ENCODE results near the gene CHD1L. TPM values are rescaled to one million over a fixed set of nuclear protein-coding genes. Genes with fewer than 3 reads are reported as not detected.
"Not testable (repeated sequence)": the region's sequence is repeated elsewhere in the genome, so short reads cannot be mapped to it uniquely, and the experiment has no call there.

CHD1L gene
- total RNA-seq, 1 donor from 2014 or later: 27.9 TPM

GRCh38 chr1:147231032-147231431 lies 11.5 kb upstream of the CHD1L start:
- DNase-seq (ENCODE audit: low spot score); ATAC-seq: not testable (repeated sequence)

GRCh38 chr1:147233903-147234302 lies 8.6 kb upstream of the CHD1L start:
- ATAC-seq (peak; percentile 9), DNase-seq (ENCODE audit: low spot score) (peak; percentile 53)

GRCh38 chr1:147235822-147236221 lies 6.7 kb upstream of the CHD1L start:
- ATAC-seq (peak; percentile 81), DNase-seq (ENCODE audit: low spot score) (peak; percentile 92)

- no peak for DNase-seq (ENCODE audit: low spot score)
- no peak for ATAC-seq
Measured at GRCh38 chr1:147236448-147236847, 6.0 kb upstream of the CHD1L start.

GRCh38 chr1:147236959-147237791 lies 5.3 kb upstream of the CHD1L start:
- ATAC-seq: peak; percentile 30
- peak; percentile 67 for DNase-seq (ENCODE audit: low spot score)

GRCh38 chr1:147238053-147238902 lies 4.2 kb upstream of the CHD1L start:
- DNase-seq (ENCODE audit: low spot score) (no peak), ATAC-seq (peak; percentile 4)

- peak; percentile 57 for DNase-seq (ENCODE audit: low spot score)
Measured at GRCh38 chr1:147238925-147239820, 3.3 kb upstream of the CHD1L start.

GRCh38 chr1:147240131-147240721 lies 2.3 kb upstream of the CHD1L start:
- DNase-seq (ENCODE audit: low spot score); ATAC-seq: not testable (repeated sequence)

More at GRCh38 chr1:147238925-147239820, 3.3 kb upstream of the CHD1L start:
- no peak for ATAC-seq

GRCh38 chr1:147241934-147242448 lies 493 bp upstream of the CHD1L start:
- no peak for ATAC-seq
- no peak for DNase-seq (ENCODE audit: low spot score)

GRCh38 chr1:147243228-147243685 lies 773 bp downstream of the CHD1L start:
- ATAC-seq (peak; percentile 10), DNase-seq (ENCODE audit: low spot score) (peak; percentile 54)

- ATAC-seq (no peak), DNase-seq (ENCODE audit: low spot score) (no peak)
Measured at GRCh38 chr1:147243841-147244240, 1.4 kb downstream of the CHD1L start.

GRCh38 chr1:147245129-147245528 lies 2.6 kb downstream of the CHD1L start:
- ATAC-seq (no peak), DNase-seq (ENCODE audit: low spot score) (no peak)

GRCh38 chr1:147245586-147246021 lies 3.1 kb downstream of the CHD1L start:
- ATAC-seq (no peak), DNase-seq (ENCODE audit: low spot score) (no peak)

- DNase-seq (ENCODE audit: low spot score): no peak
- no peak for ATAC-seq
Measured at GRCh38 chr1:147246044-147246690, 3.7 kb downstream of the CHD1L start.

GRCh38 chr1:147246910-147247655 lies 4.6 kb downstream of the CHD1L start:
- DNase-seq (ENCODE audit: low spot score) (no peak), ATAC-seq (no peak)

- DNase-seq (ENCODE audit: low spot score) (no peak), ATAC-seq (no peak)
Measured at GRCh38 chr1:147247656-147248238, 5.3 kb downstream of the CHD1L start.

GRCh38 chr1:147252540-147252939 lies 10.1 kb downstream of the CHD1L start:
- ATAC-seq (no peak), DNase-seq (ENCODE audit: low spot score) (no peak)

- ATAC-seq: no peak
- DNase-seq (ENCODE audit: low spot score): no peak
Measured at GRCh38 chr1:147260956-147261355, 18.5 kb downstream of the CHD1L start.

Measured in left lobe of liver (tissue), 2 donors.